Loucy (cell line): Measurements from ENCODE around the gene AFAP1L1.
A peak's percentile ranks its signal among the peaks of the same experiment; 100 is the strongest.

Source experiments
- H2AFZ ChIP-seq: fragments of 200-600 bp; sonication (generic); 2 replicates; pipeline ENCODE4 v1.6.0; 2016; ENCODE audit warnings: antibody characterized with exemption, mild to moderate bottlenecking, low read length, moderate library complexity
- H3F3A ChIP-seq: fragments of 200-600 bp; 2 replicates; pipeline ENCODE4 v1.6.0; 2016; ENCODE audit warnings: antibody characterized with exemption, low read depth, mild to moderate bottlenecking
- H3K27me3 ChIP-seq: fragments of 200-600 bp; sonication (generic); 2 replicates; pipeline ENCODE4 v1.6.1; 2014; ENCODE audit warnings: low read length, mild to moderate bottlenecking; ENCODE audit not compliant: insufficient read depth, poor library complexity, severe bottlenecking
- H3K36me3 ChIP-seq: fragments of 200-600 bp; sonication (generic); 2 replicates; pipeline ENCODE4 v1.6.1; 2016; ENCODE audit warnings: low read length; ENCODE audit not compliant: insufficient read depth
- H3K4me1 ChIP-seq: fragments of 200-600 bp; sonication (generic); 2 replicates; pipeline ENCODE4 v1.5.1; 2014; ENCODE audit warnings: low read length, mild to moderate bottlenecking; ENCODE audit not compliant: insufficient read depth, poor library complexity, severe bottlenecking
- H3K4me2 ChIP-seq: fragments of 200-600 bp; sonication (generic); 2 replicates; pipeline ENCODE4 v1.6.0; 2014; ENCODE audit warnings: antibody characterized with exemption, low read length, low read depth, mild to moderate bottlenecking; ENCODE audit not compliant: poor library complexity, severe bottlenecking
- H3K4me3 ChIP-seq: fragments of 200-600 bp; sonication (generic); 2 replicates; pipeline ENCODE4 v1.5.1; 2014; ENCODE audit warnings: low read length, mild to moderate bottlenecking, mixed read lengths; ENCODE audit not compliant: poor library complexity, severe bottlenecking
- H3K79me2 ChIP-seq: fragments of 200-600 bp; sonication (generic); 2 replicates; pipeline ENCODE4 v1.6.1; 2014; ENCODE audit warnings: low read length; ENCODE audit not compliant: insufficient read depth
- H3K9ac ChIP-seq: fragments of 200-600 bp; sonication (generic); 2 replicates; pipeline ENCODE4 v1.6.0; 2014; ENCODE audit warnings: mild to moderate bottlenecking, low read depth, low read length, moderate library complexity; ENCODE audit not compliant: poor library complexity, severe bottlenecking
- H3K9me2 ChIP-seq: fragments of 200-600 bp; sonication (generic); replicated peaks from 2 replicates; pipeline ENCODE4 v1.6.1; 2016; ENCODE audit warnings: low read depth, low read length, mixed read lengths
- H3K9me3 ChIP-seq: fragments of 200-600 bp; sonication (generic); 2 replicates; pipeline ENCODE4 v1.6.1; 2014; ENCODE audit warnings: mild to moderate bottlenecking, antibody characterized with exemption, low read length, low read depth; ENCODE audit not compliant: insufficient read depth
- H4K20me1 ChIP-seq: fragments of 200-600 bp; sonication (generic); 2 replicates; pipeline ENCODE4 v1.6.0; 2014; ENCODE audit warnings: antibody characterized with exemption, low read length, mild to moderate bottlenecking; ENCODE audit not compliant: insufficient read depth, poor library complexity, severe bottlenecking
- EZH2phosphoT487 ChIP-seq: fragments of 200-600 bp; IDR thresholded peaks from 2 replicates; pipeline ENCODE4 v1.6.1; 2018; ENCODE audit warnings: antibody characterized with exemption, mild to moderate bottlenecking, moderate library complexity, borderline replicate concordance
- TF ChIP-seq, protein P1 (sequence below): fragments of 200-600 bp; sonication (generic); conservative IDR thresholded peaks from 2 replicates; pipeline ENCODE4 v1.5.1; 2014; ENCODE audit warnings: mild to moderate bottlenecking, antibody characterized with exemption, low read length

The AFAP1L1 gene

DNA sequence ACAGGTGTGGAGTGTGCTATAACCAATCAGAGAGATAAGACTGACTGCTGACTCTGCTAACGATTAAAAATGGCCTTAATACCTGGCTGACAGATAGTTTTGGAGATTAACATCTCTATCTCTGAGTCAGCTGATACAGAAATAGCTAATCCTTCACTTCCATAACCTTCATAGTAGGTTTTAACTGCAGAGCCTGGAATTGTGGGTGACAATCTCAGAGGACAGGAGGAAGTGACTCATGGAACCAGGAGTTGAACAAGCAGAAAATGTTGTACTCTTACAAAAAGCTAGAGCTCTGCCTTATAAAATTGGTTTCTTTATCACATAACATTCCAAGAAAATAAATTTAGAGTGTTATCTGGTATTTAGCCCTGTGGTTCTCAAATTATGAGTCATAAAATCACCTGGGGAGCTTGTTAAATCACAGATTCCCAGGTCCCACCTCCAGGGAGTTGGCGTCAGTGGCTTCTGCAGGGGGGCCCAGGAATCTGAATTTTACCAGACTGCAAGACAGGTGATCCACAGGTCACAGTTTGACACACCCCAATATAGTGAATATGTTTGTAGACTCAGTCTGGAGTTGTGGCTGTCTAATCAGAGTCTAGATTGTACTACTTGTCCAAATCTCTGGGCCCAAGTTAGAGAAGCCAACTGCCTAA lies 44.4 kb upstream of the AFAP1L1 start:
- no peak overlapping the region for H3K4me3 ChIP-seq
- no peaks in the 10 kb centered on the region for H3F3A ChIP-seq
- no peaks in the 10 kb centered on the region for H4K20me1 ChIP-seq
- no peaks in the 10 kb centered on the region for H3K27me3 ChIP-seq
- H3K36me3 ChIP-seq = no peaks in the 10 kb centered on the region
- TF ChIP-seq, protein P1, sequence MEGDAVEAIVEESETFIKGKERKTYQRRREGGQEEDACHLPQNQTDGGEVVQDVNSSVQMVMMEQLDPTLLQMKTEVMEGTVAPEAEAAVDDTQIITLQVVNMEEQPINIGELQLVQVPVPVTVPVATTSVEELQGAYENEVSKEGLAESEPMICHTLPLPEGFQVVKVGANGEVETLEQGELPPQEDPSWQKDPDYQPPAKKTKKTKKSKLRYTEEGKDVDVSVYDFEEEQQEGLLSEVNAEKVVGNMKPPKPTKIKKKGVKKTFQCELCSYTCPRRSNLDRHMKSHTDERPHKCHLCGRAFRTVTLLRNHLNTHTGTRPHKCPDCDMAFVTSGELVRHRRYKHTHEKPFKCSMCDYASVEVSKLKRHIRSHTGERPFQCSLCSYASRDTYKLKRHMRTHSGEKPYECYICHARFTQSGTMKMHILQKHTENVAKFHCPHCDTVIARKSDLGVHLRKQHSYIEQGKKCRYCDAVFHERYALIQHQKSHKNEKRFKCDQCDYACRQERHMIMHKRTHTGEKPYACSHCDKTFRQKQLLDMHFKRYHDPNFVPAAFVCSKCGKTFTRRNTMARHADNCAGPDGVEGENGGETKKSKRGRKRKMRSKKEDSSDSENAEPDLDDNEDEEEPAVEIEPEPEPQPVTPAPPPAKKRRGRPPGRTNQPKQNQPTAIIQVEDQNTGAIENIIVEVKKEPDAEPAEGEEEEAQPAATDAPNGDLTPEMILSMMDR = no peak
- TF ChIP-seq EZH2phosphoT487 = no peak
- no peak overlapping the region for H3K9ac ChIP-seq
- no peak overlapping the region for H3K4me2 ChIP-seq
- no peaks in the 10 kb centered on the region for H3K9me3 ChIP-seq
- H3K4me1 ChIP-seq = no peaks in the 10 kb centered on the region
- no peaks in the 10 kb centered on the region for H3K79me2 ChIP-seq
- H3K9me2 ChIP-seq = no peaks in the 10 kb centered on the region
- no peak overlapping the region for H2AFZ ChIP-seq

DNA sequence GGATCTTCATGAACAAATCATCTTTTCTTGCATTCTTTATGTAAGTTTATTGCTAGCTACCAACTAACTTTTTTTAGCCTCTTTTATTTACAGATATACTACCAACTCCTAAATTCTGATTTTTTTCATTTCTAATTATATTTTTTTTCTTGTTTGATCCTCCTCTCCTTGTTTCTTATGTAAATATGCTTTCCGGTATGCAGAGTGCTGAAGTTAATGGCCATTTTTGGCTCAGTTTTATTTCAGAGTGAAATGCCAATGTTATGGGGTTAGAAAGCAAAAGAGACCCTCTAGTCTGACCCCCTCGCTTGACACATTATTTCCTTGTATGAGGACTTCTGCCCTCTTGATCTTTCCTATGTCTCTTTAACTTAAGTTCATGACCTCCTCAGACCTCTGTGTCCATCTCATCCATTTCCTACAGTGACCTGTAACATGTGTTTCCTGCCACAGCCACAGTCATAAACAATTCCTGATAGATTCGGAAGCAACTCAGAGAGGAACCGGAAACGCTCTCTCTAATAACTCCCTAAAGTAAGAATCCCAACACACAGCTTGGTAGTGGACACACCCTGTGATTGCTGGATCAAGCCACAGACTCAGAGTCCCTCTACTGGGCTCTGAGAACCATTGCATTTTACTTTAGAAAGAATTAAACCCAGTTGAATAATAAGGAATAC lies 42.9 kb upstream of the AFAP1L1 start:
- no peaks in the 10 kb centered on the region for H3K36me3 ChIP-seq
- no peaks in the 10 kb centered on the region for H3K79me2 ChIP-seq
- H2AFZ ChIP-seq = no peak overlapping the region
- no peaks in the 10 kb centered on the region for H3K9me2 ChIP-seq
- no peak for TF ChIP-seq EZH2phosphoT487
- TF ChIP-seq, protein P1 = peak; percentile 63
- no peaks in the 10 kb centered on the region for H3F3A ChIP-seq
- no peaks in the 10 kb centered on the region for H3K27me3 ChIP-seq
- no peaks in the 10 kb centered on the region for H3K9me3 ChIP-seq
- no peaks in the 10 kb centered on the region for H4K20me1 ChIP-seq
- H3K4me2 ChIP-seq = no peak overlapping the region
- H3K4me3 ChIP-seq = no peak overlapping the region
- no peak overlapping the region for H3K9ac ChIP-seq
- H3K4me1 ChIP-seq = no peaks in the 10 kb centered on the region

DNA sequence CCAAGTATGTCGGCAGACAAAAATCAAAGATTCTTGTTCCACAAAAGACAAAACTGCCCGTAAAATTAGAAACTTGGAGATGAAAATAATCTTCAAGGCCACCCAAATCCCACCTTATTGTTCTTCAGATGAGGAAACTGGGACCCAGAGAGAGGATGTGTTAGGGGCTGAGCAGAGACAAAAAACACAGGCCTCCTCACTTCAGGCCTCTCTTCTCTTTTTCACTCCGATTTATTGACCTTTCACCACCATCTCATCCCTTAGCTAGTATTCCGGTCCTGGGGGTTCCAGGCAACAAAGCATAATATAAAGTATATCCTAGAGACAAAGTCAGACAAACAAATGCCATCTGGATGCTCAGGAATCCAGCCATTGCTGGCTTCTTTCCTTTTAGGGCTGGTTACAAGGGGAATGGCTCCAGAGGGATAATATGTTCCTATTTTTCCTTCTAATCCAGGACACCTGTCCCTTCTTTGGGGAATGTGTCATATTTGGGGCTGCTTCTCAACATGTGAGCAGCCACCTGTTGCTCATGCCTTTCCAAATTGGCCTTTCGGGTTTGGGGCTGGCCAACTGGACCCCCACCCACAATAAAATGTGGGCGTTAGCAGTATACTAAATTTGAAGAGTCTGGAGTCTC lies 42.2 kb upstream of the AFAP1L1 start:
- H4K20me1 ChIP-seq = no peaks in the 10 kb centered on the region
- H3K79me2 ChIP-seq = no peaks in the 10 kb centered on the region
- H3K4me2 ChIP-seq = no peak overlapping the region
- H3K4me3 ChIP-seq = no peak overlapping the region
- no peaks in the 10 kb centered on the region for H3F3A ChIP-seq
- TF ChIP-seq, protein P1 = no peak
- TF ChIP-seq EZH2phosphoT487 = no peak
- H3K9ac ChIP-seq = no peak overlapping the region
- H2AFZ ChIP-seq = no peak overlapping the region
- no peaks in the 10 kb centered on the region for H3K4me1 ChIP-seq
- H3K27me3 ChIP-seq = no peaks in the 10 kb centered on the region
- H3K9me3 ChIP-seq = no peaks in the 10 kb centered on the region
- H3K36me3 ChIP-seq = no peaks in the 10 kb centered on the region
- no peaks in the 10 kb centered on the region for H3K9me2 ChIP-seq
